ENCODE measurements around the gene BCAS3.

Gene BCAS3

GRCh38 chr17:60741031-60741430, 63.4 kb downstream of the BCAS3 start:
- H3K4me3 ChIP-seq (ENCODE audit: low read length), result no peak overlapping the region
- no peak for DNase-seq (ENCODE audit: low read depth)
- TF ChIP-seq, protein P1, sequence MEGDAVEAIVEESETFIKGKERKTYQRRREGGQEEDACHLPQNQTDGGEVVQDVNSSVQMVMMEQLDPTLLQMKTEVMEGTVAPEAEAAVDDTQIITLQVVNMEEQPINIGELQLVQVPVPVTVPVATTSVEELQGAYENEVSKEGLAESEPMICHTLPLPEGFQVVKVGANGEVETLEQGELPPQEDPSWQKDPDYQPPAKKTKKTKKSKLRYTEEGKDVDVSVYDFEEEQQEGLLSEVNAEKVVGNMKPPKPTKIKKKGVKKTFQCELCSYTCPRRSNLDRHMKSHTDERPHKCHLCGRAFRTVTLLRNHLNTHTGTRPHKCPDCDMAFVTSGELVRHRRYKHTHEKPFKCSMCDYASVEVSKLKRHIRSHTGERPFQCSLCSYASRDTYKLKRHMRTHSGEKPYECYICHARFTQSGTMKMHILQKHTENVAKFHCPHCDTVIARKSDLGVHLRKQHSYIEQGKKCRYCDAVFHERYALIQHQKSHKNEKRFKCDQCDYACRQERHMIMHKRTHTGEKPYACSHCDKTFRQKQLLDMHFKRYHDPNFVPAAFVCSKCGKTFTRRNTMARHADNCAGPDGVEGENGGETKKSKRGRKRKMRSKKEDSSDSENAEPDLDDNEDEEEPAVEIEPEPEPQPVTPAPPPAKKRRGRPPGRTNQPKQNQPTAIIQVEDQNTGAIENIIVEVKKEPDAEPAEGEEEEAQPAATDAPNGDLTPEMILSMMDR (IDR thresholded peaks at IDR 0.05; ENCODE audit: insufficient read depth, low read depth, low read length, missing control alignments), result no peak

GRCh38 chr17:60743282-60743681, 65.6 kb downstream of the BCAS3 start:
- TF ChIP-seq, protein P1 (IDR thresholded peaks at IDR 0.05; ENCODE audit: insufficient read depth, low read depth, low read length, missing control alignments), result no peak
- no peak overlapping the region for H3K4me3 ChIP-seq (ENCODE audit: low read length)

GRCh38 chr17:60743799-60744198, 66.1 kb downstream of the BCAS3 start:
- H3K4me3 ChIP-seq (ENCODE audit: low read length), result no peak overlapping the region
- DNase-seq (ENCODE audit: low read depth), result peak; percentile 70
- TF ChIP-seq, protein P1 (IDR thresholded peaks at IDR 0.05; ENCODE audit: insufficient read depth, low read depth, low read length, missing control alignments), result no peak

More at GRCh38 chr17:60743282-60743681, 65.6 kb downstream of the BCAS3 start:
- DNase-seq (ENCODE audit: low read depth), result no peak

GRCh38 chr17:60744355-60744966, 66.8 kb downstream of the BCAS3 start:
- H3K4me3 ChIP-seq (ENCODE audit: low read length), result no peak overlapping the region
- TF ChIP-seq, protein P1 (IDR thresholded peaks at IDR 0.05; ENCODE audit: insufficient read depth, low read depth, low read length, missing control alignments), result no peak
- no peak for DNase-seq (ENCODE audit: low read depth)

DNA sequence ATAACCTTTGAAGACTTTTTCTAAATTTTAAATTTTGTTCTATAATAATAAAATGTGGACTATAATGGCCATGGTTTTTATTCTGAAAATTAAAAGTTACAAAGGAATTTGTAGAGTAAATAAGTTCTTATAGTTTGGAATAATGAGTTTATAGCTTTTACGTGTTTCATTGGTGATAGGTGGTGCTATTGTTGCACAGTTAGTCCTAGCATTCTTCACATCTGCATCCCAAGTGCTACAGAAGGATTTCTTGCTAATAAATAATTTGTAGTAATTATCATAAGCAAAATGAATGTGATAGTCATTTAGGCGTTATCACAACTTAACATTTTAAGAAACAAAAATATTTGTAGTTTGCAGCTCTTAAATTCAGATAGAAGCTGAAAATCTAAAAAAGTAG, 67.9 kb downstream of the BCAS3 start:
- no peak overlapping the region for H3K4me3 ChIP-seq (ENCODE audit: low read length)
- TF ChIP-seq, protein P1 (IDR thresholded peaks at IDR 0.05; ENCODE audit: insufficient read depth, low read depth, low read length, missing control alignments), result peak; percentile 13
- peak; percentile 15 for DNase-seq (ENCODE audit: low read depth)

- H3K4me3 ChIP-seq (ENCODE audit: low read length), result no peak overlapping the region
- no peak for DNase-seq (ENCODE audit: low read depth)
- TF ChIP-seq, protein P1 (IDR thresholded peaks at IDR 0.05; ENCODE audit: insufficient read depth, low read depth, low read length, missing control alignments), result no peak
These were observed 69.6 kb downstream of the BCAS3 start for GRCh38 chr17:60747069-60747808.
